ENCODE results near the gene METTL8.

Gene METTL8

DNA sequence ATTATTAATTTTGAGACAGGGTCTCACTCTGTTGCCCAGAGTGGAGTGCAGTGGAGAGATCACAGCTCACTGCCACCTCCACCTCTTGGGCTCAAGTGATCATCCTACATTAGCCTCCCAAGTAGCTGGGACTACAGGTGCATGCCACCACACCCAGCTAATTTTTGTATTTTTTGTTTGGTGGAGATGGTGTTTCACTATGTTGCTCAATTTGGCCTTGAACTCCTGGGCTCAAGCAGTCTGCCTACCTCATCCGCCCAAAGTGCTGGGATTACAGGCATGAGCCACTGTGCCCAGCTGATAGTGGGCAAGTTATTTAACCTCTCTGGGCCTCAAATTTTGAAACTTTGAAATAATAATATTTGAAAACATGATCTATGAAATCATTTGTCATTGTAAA, 26.7 kb upstream of the METTL8 start:
- H3K9me2 ChIP-seq (replicated peaks; ENCODE audit: insufficient read depth, low read length) = no peaks in the 10 kb centered on the region
- no peak overlapping the region for H3K9ac ChIP-seq (ENCODE audit: low read length)
- no peak for DNase-seq
- H3F3A ChIP-seq (ENCODE audit: insufficient read depth, low read length) = no peaks in the 10 kb centered on the region
- no peaks in the 10 kb centered on the region for H3K9me3 ChIP-seq (replicated peaks; ENCODE audit: insufficient read depth, low read length)
- no peaks in the 10 kb centered on the region for H3K27me3 ChIP-seq (replicated peaks; ENCODE audit: insufficient read depth, low read length)
- no peak overlapping the region for H3K4me3 ChIP-seq (ENCODE audit: low read length)
- no peak overlapping the region for H3K4me2 ChIP-seq (ENCODE audit: low read depth, low read length)
- TF ChIP-seq EZH2phosphoT487 (IDR thresholded peaks at IDR 0.05; ENCODE audit: low read length) (no peak), EZH2 (optimal IDR thresholded peaks at IDR 0.05; ENCODE audit: low read depth, low read length) (no peak)
- TF ChIP-seq, protein P1, sequence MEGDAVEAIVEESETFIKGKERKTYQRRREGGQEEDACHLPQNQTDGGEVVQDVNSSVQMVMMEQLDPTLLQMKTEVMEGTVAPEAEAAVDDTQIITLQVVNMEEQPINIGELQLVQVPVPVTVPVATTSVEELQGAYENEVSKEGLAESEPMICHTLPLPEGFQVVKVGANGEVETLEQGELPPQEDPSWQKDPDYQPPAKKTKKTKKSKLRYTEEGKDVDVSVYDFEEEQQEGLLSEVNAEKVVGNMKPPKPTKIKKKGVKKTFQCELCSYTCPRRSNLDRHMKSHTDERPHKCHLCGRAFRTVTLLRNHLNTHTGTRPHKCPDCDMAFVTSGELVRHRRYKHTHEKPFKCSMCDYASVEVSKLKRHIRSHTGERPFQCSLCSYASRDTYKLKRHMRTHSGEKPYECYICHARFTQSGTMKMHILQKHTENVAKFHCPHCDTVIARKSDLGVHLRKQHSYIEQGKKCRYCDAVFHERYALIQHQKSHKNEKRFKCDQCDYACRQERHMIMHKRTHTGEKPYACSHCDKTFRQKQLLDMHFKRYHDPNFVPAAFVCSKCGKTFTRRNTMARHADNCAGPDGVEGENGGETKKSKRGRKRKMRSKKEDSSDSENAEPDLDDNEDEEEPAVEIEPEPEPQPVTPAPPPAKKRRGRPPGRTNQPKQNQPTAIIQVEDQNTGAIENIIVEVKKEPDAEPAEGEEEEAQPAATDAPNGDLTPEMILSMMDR (IDR thresholded peaks at IDR 0.05; ENCODE audit: low read length) = no peak
- H3K36me3 ChIP-seq (replicated peaks; ENCODE audit: insufficient read depth, low read length) = peaks cover 3% of the 10 kb centered on the region
- H4K20me1 ChIP-seq (ENCODE audit: insufficient read depth, low read length) = no peaks in the 10 kb centered on the region
- H3K4me1 ChIP-seq (ENCODE audit: low read length) = no peaks in the 10 kb centered on the region
- H3K27ac ChIP-seq (ENCODE audit: low read length) = no peak overlapping the region
- no peaks in the 10 kb centered on the region for H3K79me2 ChIP-seq (ENCODE audit: low read length)
- no peak overlapping the region for H2AFZ ChIP-seq (ENCODE audit: low read length)

DNA sequence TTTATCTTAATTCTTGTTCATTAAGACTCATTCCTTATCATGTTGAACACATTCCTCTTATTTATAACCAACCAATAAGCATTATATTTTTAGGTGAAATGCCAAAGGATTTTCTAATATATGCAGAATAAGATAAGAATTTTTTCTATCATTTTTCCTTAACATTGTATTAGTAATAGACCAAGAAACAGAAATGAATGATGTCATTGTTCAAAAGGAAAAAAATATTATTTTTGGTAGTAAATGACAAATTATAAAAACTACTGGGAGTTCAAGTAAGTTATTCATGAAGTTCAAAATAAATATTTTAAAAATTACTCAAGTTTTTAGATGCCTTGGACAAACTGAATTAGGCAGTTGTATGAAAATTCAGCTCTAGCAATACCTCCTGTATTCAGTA, 25.7 kb upstream of the METTL8 start:
- TF ChIP-seq EZH2phosphoT487 (IDR thresholded peaks at IDR 0.05; ENCODE audit: low read length) = no peak
- TF ChIP-seq, protein P1 (IDR thresholded peaks at IDR 0.05; ENCODE audit: low read length) = no peak
- TF ChIP-seq EZH2 (optimal IDR thresholded peaks at IDR 0.05; ENCODE audit: low read depth, low read length) = no peak
- Histone ChIP-seq H3K27me3 (replicated peaks; ENCODE audit: insufficient read depth, low read length) (no peaks in the 10 kb centered on the region), H4K20me1 (ENCODE audit: insufficient read depth, low read length) (no peaks in the 10 kb centered on the region), H3F3A (ENCODE audit: insufficient read depth, low read length) (no peaks in the 10 kb centered on the region), H3K27ac (ENCODE audit: low read length) (no peak overlapping the region), H2AFZ (ENCODE audit: low read length) (no peak overlapping the region), H3K9me3 (replicated peaks; ENCODE audit: insufficient read depth, low read length) (no peaks in the 10 kb centered on the region), H3K9ac (ENCODE audit: low read length) (no peak overlapping the region), H3K4me3 (ENCODE audit: low read length) (no peak overlapping the region), H3K4me2 (ENCODE audit: low read depth, low read length) (no peak overlapping the region), H3K4me1 (ENCODE audit: low read length) (no peaks in the 10 kb centered on the region), H3K36me3 (replicated peaks; ENCODE audit: insufficient read depth, low read length) (peaks cover 3% of the 10 kb centered on the region), H3K79me2 (ENCODE audit: low read length) (no peaks in the 10 kb centered on the region), H3K9me2 (replicated peaks; ENCODE audit: insufficient read depth, low read length) (no peaks in the 10 kb centered on the region)
- no peak for DNase-seq

DNA sequence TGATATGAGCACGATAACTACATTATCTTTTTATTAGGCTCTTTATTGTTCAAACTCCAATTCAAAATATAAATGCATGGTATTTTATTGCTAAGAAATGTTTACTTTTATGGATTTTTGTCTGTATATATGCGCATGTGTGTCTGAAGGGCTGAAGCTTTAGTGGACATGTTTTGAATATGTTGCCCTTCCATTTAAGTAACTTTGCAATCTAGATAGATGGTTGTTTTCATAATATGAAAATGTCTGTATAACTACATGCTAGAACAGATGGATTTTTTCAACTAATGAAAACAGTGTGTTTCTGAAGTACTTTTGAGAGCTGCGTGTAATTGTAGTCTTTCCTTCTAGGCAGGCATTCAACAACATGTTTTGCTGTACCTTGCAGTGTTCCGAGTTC, 19.0 kb upstream of the METTL8 start:
- Histone ChIP-seq H3K79me2 (ENCODE audit: low read length) (no peaks in the 10 kb centered on the region), H3K9me2 (replicated peaks; ENCODE audit: insufficient read depth, low read length) (no peaks in the 10 kb centered on the region), H4K20me1 (ENCODE audit: insufficient read depth, low read length) (no peaks in the 10 kb centered on the region), H3K9me3 (replicated peaks; ENCODE audit: insufficient read depth, low read length) (no peaks in the 10 kb centered on the region), H3K4me2 (ENCODE audit: low read depth, low read length) (no peak overlapping the region), H3K9ac (ENCODE audit: low read length) (no peak overlapping the region), H2AFZ (ENCODE audit: low read length) (no peak overlapping the region), H3K4me1 (ENCODE audit: low read length) (no peaks in the 10 kb centered on the region), H3K4me3 (ENCODE audit: low read length) (no peak overlapping the region), H3K27ac (ENCODE audit: low read length) (no peak overlapping the region), H3K27me3 (replicated peaks; ENCODE audit: insufficient read depth, low read length) (no peaks in the 10 kb centered on the region), H3F3A (ENCODE audit: insufficient read depth, low read length) (no peaks in the 10 kb centered on the region), H3K36me3 (replicated peaks; ENCODE audit: insufficient read depth, low read length) (no peaks in the 10 kb centered on the region; the same call in 1 of the 2 replicates)
- TF ChIP-seq, protein P1 (IDR thresholded peaks at IDR 0.05; ENCODE audit: low read length) = no peak
- TF ChIP-seq EZH2 (optimal IDR thresholded peaks at IDR 0.05; ENCODE audit: low read depth, low read length) (no peak), EZH2phosphoT487 (IDR thresholded peaks at IDR 0.05; ENCODE audit: low read length) (no peak)
- no peak for DNase-seq

Data from MM.1S (cell line).